Uterus (tissue), 2 donors: ENCODE results near the gene HACE1.

ENCODE experiments used
- POLR2A ChIP-seq, 2 donors: fragments of 450-650 bp; IDR thresholded peaks; one replicate each; pipeline ENCODE4 v1.6.1; 2016; ENCODE audit warnings: antibody characterized with exemption in 2 of 2, mild to moderate bottlenecking in 1 of 2, moderate library complexity in 1 of 2
- TF ChIP-seq, protein P1 (sequence below), 4 experiments: fragments of 200-600 bp in 2 of 4; fragments of 450-650 bp in 2 of 4; sonication (generic) in 2 of 4; IDR thresholded peaks; one replicate each; pipeline ENCODE4 v1.5.1; 2016 to 2019; ENCODE audit warnings: antibody characterized with exemption in 4 of 4, mild to moderate bottlenecking in 2 of 4, moderate library complexity in 1 of 4

GRCh38 chr6:104716858-104717257, 142.9 kb downstream of the HACE1 start:
- no peak for TF ChIP-seq POLR2A (IDR thresholded peaks at IDR 0.05)
- TF ChIP-seq, protein P1, sequence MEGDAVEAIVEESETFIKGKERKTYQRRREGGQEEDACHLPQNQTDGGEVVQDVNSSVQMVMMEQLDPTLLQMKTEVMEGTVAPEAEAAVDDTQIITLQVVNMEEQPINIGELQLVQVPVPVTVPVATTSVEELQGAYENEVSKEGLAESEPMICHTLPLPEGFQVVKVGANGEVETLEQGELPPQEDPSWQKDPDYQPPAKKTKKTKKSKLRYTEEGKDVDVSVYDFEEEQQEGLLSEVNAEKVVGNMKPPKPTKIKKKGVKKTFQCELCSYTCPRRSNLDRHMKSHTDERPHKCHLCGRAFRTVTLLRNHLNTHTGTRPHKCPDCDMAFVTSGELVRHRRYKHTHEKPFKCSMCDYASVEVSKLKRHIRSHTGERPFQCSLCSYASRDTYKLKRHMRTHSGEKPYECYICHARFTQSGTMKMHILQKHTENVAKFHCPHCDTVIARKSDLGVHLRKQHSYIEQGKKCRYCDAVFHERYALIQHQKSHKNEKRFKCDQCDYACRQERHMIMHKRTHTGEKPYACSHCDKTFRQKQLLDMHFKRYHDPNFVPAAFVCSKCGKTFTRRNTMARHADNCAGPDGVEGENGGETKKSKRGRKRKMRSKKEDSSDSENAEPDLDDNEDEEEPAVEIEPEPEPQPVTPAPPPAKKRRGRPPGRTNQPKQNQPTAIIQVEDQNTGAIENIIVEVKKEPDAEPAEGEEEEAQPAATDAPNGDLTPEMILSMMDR (IDR thresholded peaks at IDR 0.05) = no peak
